HL-60/S4 treated with retinoic acid at 250 ng/mL for 4 days and 3 days (cell line): Measurements from ENCODE around the gene AMN1.
"Not testable (repeated sequence)": the region's sequence is repeated elsewhere in the genome, so short reads cannot be mapped to it uniquely, and the experiment has no call there.

Experiments
- in situ Hi-C: fragments of 300-500 bp; cut with MboI; formaldehyde crosslinking; loops from 2 replicates; pipeline ENCODE4 v1.7.0; 2022; ENCODE audit warnings: low sequenced_read_pairs

AMN1 gene

GRCh38 chr12:31728917-31729640 lies at the start of gene AMN1:
Gene AMN1 (minus strand): TSS chr12:31729021. CDS start chr12:31729008, 13 bp downstream.
- in situ Hi-C loops = no loop called here

- in situ Hi-C loops = no loop called here
Observed at GRCh38 chr12:31773867-31774266, 45.0 kb upstream of the AMN1 start.

DNA sequence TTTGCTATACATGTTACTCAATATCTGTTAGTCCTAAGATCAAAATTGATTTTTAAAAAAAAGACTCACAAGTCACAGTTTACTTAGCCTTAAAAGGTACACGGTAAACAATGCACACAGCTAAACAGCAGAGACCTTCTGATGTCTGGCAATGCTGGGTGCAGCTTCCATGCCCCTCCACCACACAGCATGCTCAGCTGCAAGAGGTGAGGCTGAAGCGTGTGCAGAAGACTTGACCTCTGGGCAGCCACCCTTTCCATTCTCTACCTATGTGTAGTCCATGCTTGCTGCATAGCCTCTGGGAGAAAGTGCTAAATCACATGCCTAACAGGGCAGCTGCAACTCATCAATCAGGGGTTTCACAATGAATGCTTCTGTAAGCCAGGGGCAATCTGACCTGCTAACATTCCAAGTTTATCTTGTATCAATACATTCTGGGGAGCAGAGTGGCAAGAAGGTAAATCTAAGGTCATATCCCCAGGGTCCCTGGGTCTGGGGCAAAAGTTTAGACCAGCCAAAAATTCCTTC lies 44.5 kb upstream of the AMN1 start:
- in situ Hi-C loops = no loop called here

GRCh38 chr12:31772685-31773222 lies 43.9 kb upstream of the AMN1 start:
- in situ Hi-C loops = no loop called here

DNA sequence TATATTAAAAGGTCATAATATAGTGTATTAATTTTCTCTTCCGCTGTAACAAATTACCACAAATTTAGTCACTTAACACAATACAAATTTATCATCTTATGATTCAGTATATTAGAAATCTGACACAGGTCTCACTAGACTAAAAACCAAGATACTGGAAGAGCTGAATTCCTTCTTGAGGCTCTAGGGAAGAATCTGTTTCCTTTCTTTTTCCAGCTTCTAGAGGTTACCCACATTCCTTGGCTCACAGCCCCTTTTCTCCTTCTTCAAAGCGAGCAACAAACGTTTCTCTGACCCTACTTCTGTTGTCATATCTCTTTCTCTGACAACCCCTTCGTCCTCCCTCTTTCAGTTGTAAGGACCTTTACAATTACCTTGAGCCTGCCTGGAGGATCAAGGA lies 43.4 kb upstream of the AMN1 start:
- in situ Hi-C loops = no loop called here

DNA sequence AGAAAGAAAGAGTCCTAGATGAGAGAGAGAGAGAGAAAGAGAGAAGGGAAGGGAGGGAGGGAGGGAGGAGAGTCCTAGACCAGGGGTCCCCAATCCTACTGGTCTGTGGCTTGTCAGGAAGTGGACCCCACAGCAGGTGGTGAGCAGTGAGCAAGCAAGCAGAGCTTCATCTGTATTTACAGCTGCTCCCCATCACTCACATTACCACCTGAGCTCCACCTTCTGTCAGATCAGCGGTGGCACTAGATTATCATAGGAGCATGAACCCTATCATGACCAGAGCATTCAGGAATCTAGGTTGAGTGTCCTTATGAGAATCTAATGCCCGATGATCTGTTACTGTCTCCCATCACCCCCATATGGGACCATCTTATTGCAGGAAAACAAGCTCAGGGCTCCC lies 39.2 kb upstream of the AMN1 start:
- in situ Hi-C loops = no loop called here

GRCh38 chr12:31765931-31766330 lies 37.1 kb upstream of the AMN1 start:
- in situ Hi-C loops = no loop called here

DNA sequence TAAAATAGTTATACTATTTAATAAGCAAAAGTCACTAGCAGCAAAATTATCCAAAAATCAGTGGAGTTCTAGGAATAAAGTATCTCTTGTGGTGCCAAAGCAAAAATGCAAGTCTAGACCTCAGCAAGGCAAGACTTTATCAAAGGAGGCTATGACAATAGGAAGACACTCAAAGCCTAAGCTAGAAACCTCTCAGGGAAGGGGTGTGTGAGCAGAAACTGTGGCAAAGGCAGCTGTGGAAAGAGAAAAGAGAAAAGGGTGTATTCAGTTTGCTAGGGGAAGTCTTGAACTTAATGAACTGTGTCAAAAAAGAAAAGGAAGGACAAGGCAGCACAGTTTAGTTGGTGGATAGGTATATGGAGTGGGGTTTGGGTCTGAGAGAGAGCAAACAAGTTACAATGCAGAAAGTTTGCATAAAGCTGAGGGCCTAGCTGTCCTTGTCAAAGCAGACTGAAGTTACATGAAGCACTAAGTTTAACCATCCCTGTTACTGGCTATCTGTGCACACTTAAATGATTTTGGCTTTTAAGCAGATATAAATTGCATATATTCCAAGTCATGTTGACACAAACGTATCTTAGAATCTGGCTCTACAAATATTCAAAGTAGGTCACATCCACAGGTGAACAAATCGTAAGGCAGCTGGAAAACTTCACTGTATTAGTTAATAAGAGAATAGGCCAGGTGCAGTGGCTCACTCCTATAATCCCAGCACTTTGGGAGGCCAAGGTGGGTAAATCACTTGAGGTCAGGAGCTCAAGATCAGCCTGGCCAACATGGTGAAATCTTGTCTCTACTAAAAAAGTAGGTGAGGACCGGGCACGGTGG lies 31.0 kb upstream of the AMN1 start:
- in situ Hi-C loops = no loop called here

GRCh38 chr12:31758297-31758696 lies 29.5 kb upstream of the AMN1 start:
- in situ Hi-C loops = not testable (repeated sequence)

DNA sequence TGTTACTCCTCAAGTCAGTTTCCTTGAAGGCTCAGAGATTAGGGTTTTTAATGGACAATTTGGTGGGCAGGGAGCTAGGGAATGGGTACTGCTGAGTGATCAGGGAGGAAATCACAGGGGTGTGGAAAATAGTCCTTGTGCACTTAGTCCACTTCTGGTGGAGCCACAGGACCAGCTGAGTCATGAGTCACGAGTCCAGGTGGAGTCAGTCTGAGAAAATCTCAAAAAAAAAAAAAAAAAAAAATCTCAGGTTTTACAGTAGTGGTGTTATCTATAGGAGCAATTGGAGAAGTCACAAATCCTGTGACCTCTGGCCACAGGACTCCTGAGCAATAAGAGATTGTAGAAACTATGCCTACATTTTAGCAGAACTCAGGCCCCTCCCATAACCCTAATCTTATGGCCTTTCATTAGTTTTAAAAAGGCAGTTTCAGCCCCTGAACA lies 28.2 kb upstream of the AMN1 start:
- in situ Hi-C loops = no loop called here

GRCh38 chr12:31752450-31752849 lies 23.6 kb upstream of the AMN1 start:
- in situ Hi-C loops = no loop called here

DNA sequence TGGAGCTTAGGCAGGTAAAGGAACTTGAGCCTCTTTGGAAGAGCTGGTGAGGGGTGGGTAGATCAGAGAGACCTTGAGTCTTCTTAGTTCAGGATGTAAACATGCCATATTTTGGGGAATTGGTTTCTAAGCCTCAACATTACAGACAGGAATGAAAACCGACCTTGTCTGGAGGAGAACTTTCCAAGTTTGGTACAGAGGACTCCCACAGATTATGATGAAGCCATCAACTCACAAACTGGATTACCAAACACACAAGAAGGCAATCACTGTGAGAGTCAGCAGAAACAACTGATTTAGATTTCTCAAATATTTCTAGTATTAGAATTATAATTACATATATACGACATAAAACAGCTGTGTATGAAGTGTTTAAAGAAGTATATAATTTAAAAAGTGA lies 22.3 kb upstream of the AMN1 start:
- in situ Hi-C loops = no loop called here

- in situ Hi-C loops = no loop called here
Observed at GRCh38 chr12:31750747-31751039, 21.9 kb upstream of the AMN1 start.

DNA sequence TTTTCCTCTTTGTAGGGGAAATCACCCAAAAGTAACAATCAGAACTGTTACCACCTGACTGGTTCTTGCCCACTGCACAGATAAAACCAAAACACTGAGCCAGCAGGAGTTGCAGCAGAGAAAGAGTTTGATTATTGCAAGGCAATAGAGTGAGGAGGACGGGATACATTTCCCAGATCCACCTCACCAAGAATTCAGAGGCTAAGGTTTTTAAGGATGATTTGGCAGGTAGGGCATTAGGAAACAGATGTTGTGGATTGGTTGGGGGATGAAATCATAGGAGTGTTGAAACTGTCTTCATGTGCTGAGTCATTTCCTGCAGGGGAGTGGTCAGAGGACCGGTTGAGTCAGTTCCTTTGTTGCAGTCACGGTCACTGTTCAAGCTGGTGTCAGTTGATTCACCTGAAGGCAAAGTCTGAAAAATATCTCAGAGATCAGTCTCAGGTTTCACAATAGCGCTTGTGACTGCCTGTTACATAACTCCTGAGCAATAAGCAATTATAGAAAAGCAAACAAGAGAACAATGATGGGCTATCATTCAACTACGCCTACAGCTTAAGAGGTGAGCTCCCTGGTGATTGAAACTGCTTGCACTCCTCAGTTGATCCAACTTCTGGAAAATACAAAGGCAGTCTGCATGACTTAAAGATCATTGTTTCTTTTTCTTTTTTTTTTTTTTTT lies 20.3 kb upstream of the AMN1 start:
- in situ Hi-C loops = loop anchor here (10.0 kb wide), 1 partner anchor 64 kb away; no protein-coding TSS in a partner anchor

- in situ Hi-C loops = loop anchor here (10.0 kb wide), 1 partner anchor 60 kb away; no protein-coding TSS in a partner anchor
Observed at GRCh38 chr12:31745242-31745641, 16.4 kb upstream of the AMN1 start.

GRCh38 chr12:31744363-31744762 lies 15.5 kb upstream of the AMN1 start:
- in situ Hi-C loops = loop anchor here (10.0 kb wide), 1 partner anchor 60 kb away; no protein-coding TSS in a partner anchor

GRCh38 chr12:31742891-31743290 lies 14.1 kb upstream of the AMN1 start:
- in situ Hi-C loops = loop anchor here (10.0 kb wide), 1 partner anchor 58 kb away; no protein-coding TSS in a partner anchor

- in situ Hi-C loops = loop anchor here (10.0 kb wide), 1 partner anchor 56 kb away; no protein-coding TSS in a partner anchor
Observed at GRCh38 chr12:31740628-31741027, 11.8 kb upstream of the AMN1 start.

DNA sequence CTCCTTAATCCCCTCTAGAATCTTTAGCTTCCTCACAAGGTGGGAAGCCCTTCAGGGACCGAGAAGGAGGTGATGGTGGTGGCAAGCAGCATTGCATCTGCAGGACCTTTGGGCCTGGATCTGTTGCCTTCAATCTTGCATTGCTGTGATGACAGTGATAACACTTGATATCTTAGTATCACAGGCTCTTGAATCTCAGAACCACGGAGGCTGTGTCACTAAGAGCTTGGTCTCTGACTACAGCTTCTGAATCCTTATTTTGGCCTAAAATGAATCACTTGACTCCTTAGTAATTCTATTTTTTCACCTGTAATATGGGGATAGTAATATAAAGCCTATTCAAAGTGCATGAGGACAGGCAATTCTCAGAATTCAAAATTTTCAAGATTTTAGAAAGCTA lies 8.9 kb upstream of the AMN1 start:
- in situ Hi-C loops = no loop called here

- in situ Hi-C loops = no loop called here
Observed at GRCh38 chr12:31737345-31737744, 8.5 kb upstream of the AMN1 start.

GRCh38 chr12:31736472-31736871 lies 7.7 kb upstream of the AMN1 start:
- in situ Hi-C loops = no loop called here
